SK-N-SH treated with all-trans-retinoic acid at 6 μM for 48 hours (cell line): Measurements from ENCODE around the gene GMNN.

Experiments
- ATAC-seq: fragments of 200-7000 bp; cut with Tn5 transposase; 3 replicates; pipeline ENCODE4 v1.9.1; 2020; ENCODE audit warnings: mild to moderate bottlenecking, moderate library complexity
- BACH2 ChIP-seq: fragments of 250-450 bp; sonication (Bioruptor Pico); IDR thresholded peaks from 2 replicates; pipeline ENCODE4 v1.9.0; 2021; ENCODE audit warnings: mild to moderate bottlenecking, borderline replicate concordance
- CSDC2 ChIP-seq: fragments of 250-450 bp; sonication (Bioruptor Pico); IDR thresholded peaks from 2 replicates; pipeline ENCODE4 v1.5.0; 2020; ENCODE audit warnings: mild to moderate bottlenecking, moderate library complexity
- ESRRG ChIP-seq: fragments of 250-450 bp; sonication (Bioruptor Pico); IDR thresholded peaks from 2 replicates; pipeline ENCODE4 v1.6.1; 2021; ENCODE audit warnings: mild to moderate bottlenecking
- GLIS3 ChIP-seq: fragments of 250-450 bp; sonication (Bioruptor Pico); IDR thresholded peaks from 2 replicates; pipeline ENCODE4 v1.5.0; 2020; ENCODE audit warnings: mild to moderate bottlenecking, moderate library complexity
- ISL1 ChIP-seq: fragments of 250-450 bp; sonication (Bioruptor Pico); IDR thresholded peaks from 2 replicates; pipeline ENCODE4 v2.1.2; 2022; ENCODE audit warnings: mild to moderate bottlenecking, moderate library complexity
- OSR1 ChIP-seq: fragments of 250-450 bp; sonication (Bioruptor Pico); IDR thresholded peaks from 2 replicates; pipeline ENCODE4 v1.8.0; 2022; ENCODE audit warnings: moderate library complexity, mild to moderate bottlenecking, inconsistent platforms
- RARB ChIP-seq: fragments of 250-450 bp; sonication (Bioruptor Pico); IDR thresholded peaks from 2 replicates; pipeline ENCODE4 v1.8.0; 2021; ENCODE audit warnings: mild to moderate bottlenecking, moderate library complexity
- SNAI2 ChIP-seq: fragments of 250-450 bp; sonication (Bioruptor Pico); IDR thresholded peaks from 2 replicates; pipeline ENCODE4 v1.5.0; 2020; ENCODE audit warnings: mild to moderate bottlenecking, moderate library complexity
- TCF4 ChIP-seq: fragments of 250-450 bp; sonication (Bioruptor Pico); IDR thresholded peaks from 2 replicates; pipeline ENCODE4 v1.8.0; 2021; ENCODE audit warnings: mild to moderate bottlenecking, moderate library complexity, borderline replicate concordance
- TOX ChIP-seq: fragments of 250-450 bp; sonication (Bioruptor Pico); IDR thresholded peaks from 2 replicates; pipeline ENCODE4 v1.8.0; 2021; ENCODE audit warnings: mild to moderate bottlenecking, moderate library complexity, borderline replicate concordance
- ZNF565 ChIP-seq: fragments of 450-650 bp; formaldehyde crosslinking; conservative IDR thresholded peaks from 2 replicates; pipeline ENCODE4 v1.5.0; 2020; ENCODE audit warnings: low read depth, mild to moderate bottlenecking, moderate library complexity
- ZNF70 ChIP-seq: fragments of 450-650 bp; formaldehyde crosslinking; IDR thresholded peaks from 2 replicates; pipeline ENCODE4 v1.5.0; 2020; ENCODE audit warnings: mild to moderate bottlenecking, moderate library complexity
- ZNF8 ChIP-seq: fragments of 450-650 bp; formaldehyde crosslinking; IDR thresholded peaks from 2 replicates; pipeline ENCODE4 v1.5.0; 2020; ENCODE audit warnings: mild to moderate bottlenecking, moderate library complexity
- TF ChIP-seq, protein P1 (sequence below): fragments of 250-450 bp; sonication (Bioruptor Pico); IDR thresholded peaks from 2 replicates; pipeline ENCODE4 v1.5.1; 2020; ENCODE audit warnings: low read depth, mild to moderate bottlenecking, moderate library complexity
- TF ChIP-seq, protein P2 (sequence below): fragments of 250-450 bp; sonication (Bioruptor Pico); IDR thresholded peaks from 2 replicates; pipeline ENCODE4 v1.5.0; 2020; ENCODE audit warnings: mild to moderate bottlenecking, moderate library complexity
- TF ChIP-seq, protein P3 (sequence below): fragments of 250-450 bp; sonication (Bioruptor Pico); IDR thresholded peaks from 2 replicates; pipeline ENCODE4 v1.8.0; 2021; ENCODE audit warnings: low read depth, mild to moderate bottlenecking, moderate library complexity, borderline replicate concordance
- TF ChIP-seq, protein P4 (sequence below): fragments of 250-450 bp; sonication (Bioruptor Pico); IDR thresholded peaks from 2 replicates; pipeline ENCODE4 v1.8.0; 2020; ENCODE audit warnings: mild to moderate bottlenecking, moderate library complexity, borderline replicate concordance

The GMNN gene

DNA sequence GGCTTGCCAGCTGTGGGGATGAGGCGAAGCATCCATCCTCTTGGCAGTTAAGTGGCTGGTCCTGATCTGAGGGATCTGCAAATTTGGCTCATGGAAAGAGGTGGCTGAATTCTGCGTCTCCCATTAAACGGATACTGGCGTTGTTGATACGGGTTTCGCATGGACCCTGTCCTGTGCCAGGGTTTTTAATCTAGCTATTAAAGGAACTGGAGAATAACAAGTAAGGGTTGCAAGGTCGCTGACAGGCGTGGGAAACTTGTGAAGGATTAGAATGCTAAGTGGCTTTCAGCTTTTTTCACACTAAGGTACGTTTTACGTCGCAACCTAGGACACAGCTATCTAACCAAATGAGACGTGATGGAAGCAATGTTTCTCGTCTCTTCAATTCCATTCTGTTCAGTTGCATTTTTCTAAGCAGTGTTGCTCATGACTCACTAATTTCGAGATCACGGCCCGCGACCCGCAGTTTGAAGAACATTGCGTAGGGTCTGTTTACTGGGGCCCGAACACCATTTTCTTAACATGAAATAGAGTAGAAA lies 852 bp downstream of the GMNN start:
- no peak for TF ChIP-seq GLIS3 (CRISPR knock-in tag)
- TF ChIP-seq RARB (CRISPR knock-in tag) = no peak
- TF ChIP-seq, protein P1, sequence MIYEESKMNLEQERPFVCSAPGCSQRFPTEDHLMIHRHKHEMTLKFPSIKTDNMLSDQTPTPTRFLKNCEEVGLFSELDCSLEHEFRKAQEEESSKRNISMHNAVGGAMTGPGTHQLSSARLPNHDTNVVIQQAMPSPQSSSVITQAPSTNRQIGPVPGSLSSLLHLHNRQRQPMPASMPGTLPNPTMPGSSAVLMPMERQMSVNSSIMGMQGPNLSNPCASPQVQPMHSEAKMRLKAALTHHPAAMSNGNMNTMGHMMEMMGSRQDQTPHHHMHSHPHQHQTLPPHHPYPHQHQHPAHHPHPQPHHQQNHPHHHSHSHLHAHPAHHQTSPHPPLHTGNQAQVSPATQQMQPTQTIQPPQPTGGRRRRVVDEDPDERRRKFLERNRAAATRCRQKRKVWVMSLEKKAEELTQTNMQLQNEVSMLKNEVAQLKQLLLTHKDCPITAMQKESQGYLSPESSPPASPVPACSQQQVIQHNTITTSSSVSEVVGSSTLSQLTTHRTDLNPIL = no peak
- no peak for TF ChIP-seq ZNF565 (CRISPR knock-in tag)
- TF ChIP-seq BACH2 (CRISPR knock-in tag) = no peak
- TF ChIP-seq, protein P2, sequence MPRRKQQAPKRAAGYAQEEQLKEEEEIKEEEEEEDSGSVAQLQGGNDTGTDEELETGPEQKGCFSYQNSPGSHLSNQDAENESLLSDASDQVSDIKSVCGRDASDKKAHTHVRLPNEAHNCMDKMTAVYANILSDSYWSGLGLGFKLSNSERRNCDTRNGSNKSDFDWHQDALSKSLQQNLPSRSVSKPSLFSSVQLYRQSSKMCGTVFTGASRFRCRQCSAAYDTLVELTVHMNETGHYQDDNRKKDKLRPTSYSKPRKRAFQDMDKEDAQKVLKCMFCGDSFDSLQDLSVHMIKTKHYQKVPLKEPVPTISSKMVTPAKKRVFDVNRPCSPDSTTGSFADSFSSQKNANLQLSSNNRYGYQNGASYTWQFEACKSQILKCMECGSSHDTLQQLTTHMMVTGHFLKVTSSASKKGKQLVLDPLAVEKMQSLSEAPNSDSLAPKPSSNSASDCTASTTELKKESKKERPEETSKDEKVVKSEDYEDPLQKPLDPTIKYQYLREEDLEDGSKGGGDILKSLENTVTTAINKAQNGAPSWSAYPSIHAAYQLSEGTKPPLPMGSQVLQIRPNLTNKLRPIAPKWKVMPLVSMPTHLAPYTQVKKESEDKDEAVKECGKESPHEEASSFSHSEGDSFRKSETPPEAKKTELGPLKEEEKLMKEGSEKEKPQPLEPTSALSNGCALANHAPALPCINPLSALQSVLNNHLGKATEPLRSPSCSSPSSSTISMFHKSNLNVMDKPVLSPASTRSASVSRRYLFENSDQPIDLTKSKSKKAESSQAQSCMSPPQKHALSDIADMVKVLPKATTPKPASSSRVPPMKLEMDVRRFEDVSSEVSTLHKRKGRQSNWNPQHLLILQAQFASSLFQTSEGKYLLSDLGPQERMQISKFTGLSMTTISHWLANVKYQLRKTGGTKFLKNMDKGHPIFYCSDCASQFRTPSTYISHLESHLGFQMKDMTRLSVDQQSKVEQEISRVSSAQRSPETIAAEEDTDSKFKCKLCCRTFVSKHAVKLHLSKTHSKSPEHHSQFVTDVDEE (CRISPR knock-in tag) = no peak
- no peak for TF ChIP-seq ISL1 (CRISPR knock-in tag)
- peak; percentile 50 for ATAC-seq

DNA sequence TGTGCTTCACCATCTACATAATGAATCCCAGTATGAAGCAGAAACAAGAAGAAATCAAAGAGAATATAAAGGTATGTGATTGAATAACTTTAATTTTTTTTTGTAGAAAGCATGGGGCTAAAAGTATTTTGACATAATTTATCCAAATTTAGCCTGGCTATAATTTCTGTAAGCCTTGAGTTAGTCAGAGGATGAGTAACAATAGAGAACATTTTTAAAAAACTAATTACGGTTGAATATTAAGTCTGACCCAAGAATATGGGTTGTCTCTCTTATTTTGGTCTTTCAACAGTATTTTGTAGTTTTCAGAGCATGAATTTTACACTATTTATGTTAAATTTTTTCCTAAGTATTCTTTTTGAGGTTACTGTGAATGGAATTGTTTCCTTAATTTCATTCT lies 2.5 kb downstream of the GMNN start:
- TF ChIP-seq ZNF565 (CRISPR knock-in tag) (no peak), CSDC2 (CRISPR knock-in tag) (no peak), ESRRG (CRISPR knock-in tag) (no peak), ISL1 (CRISPR knock-in tag) (no peak), ZNF70 (CRISPR knock-in tag) (no peak), OSR1 (CRISPR knock-in tag) (no peak), BACH2 (CRISPR knock-in tag) (no peak), ZNF8 (CRISPR knock-in tag) (no peak), SNAI2 (CRISPR knock-in tag) (no peak), RARB (CRISPR knock-in tag) (no peak), TCF4 (CRISPR knock-in tag) (no peak), GLIS3 (CRISPR knock-in tag) (no peak), TOX (CRISPR knock-in tag) (no peak)
- TF ChIP-seq, protein P2 (CRISPR knock-in tag) = no peak
- TF ChIP-seq, protein P3, sequence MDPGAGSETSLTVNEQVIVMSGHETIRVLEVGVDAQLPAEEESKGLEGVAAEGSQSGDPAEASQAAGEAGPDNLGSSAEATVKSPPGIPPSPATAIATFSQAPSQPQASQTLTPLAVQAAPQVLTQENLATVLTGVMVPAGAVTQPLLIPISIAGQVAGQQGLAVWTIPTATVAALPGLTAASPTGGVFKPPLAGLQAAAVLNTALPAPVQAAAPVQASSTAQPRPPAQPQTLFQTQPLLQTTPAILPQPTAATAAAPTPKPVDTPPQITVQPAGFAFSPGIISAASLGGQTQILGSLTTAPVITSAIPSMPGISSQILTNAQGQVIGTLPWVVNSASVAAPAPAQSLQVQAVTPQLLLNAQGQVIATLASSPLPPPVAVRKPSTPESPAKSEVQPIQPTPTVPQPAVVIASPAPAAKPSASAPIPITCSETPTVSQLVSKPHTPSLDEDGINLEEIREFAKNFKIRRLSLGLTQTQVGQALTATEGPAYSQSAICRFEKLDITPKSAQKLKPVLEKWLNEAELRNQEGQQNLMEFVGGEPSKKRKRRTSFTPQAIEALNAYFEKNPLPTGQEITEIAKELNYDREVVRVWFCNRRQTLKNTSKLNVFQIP (CRISPR knock-in tag) = no peak
- TF ChIP-seq, protein P1 = no peak
- TF ChIP-seq, protein P4, sequence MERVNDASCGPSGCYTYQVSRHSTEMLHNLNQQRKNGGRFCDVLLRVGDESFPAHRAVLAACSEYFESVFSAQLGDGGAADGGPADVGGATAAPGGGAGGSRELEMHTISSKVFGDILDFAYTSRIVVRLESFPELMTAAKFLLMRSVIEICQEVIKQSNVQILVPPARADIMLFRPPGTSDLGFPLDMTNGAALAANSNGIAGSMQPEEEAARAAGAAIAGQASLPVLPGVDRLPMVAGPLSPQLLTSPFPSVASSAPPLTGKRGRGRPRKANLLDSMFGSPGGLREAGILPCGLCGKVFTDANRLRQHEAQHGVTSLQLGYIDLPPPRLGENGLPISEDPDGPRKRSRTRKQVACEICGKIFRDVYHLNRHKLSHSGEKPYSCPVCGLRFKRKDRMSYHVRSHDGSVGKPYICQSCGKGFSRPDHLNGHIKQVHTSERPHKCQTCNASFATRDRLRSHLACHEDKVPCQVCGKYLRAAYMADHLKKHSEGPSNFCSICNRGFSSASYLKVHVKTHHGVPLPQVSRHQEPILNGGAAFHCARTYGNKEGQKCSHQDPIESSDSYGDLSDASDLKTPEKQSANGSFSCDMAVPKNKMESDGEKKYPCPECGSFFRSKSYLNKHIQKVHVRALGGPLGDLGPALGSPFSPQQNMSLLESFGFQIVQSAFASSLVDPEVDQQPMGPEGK (CRISPR knock-in tag) = no peak

More for the DNA sequence above, 2.5 kb downstream of the GMNN start:
- ATAC-seq = no peak
